ENCODE data around the gene TDRD6. TPM values are rescaled to one million over a fixed set of nuclear protein-coding genes. Genes with fewer than 3 reads are reported as not detected.

TDRD6 gene
- under 0.01 TPM in 1 of 2 replicates, not detected in the other for total RNA-seq

GRCh38 chr6:46687619-46688097, at the start of gene TDRD6:
Gene TDRD6, plus strand, starts transcription at chr6:46687885. Its CDS starts 244 bp downstream, at chr6:46688129.

GRCh38 chr6:46652603-46653438, 34.9 kb upstream of the TDRD6 start, which contains the start of the genes CYP39A1 and SLC25A27:
Gene CYP39A1, minus strand, starts transcription at chr6:46652818. Its CDS starts 236 bp downstream, at chr6:46652582.
Gene SLC25A27, plus strand, starts transcription at chr6:46652975. Its CDS starts 218 bp downstream, at chr6:46653193.

GRCh38 chr6:46734867-46735719, 47.4 kb downstream of the TDRD6 start, which contains the start of gene PLA2G7:
Gene PLA2G7, minus strand, starts transcription at chr6:46735375. Its CDS starts 12,484 bp downstream, at chr6:46722891.

GRCh38 chr6:46746696-46747095, 59.0 kb downstream of the TDRD6 start, which contains the start of gene ANKRD66:
Gene ANKRD66, plus strand, starts transcription at chr6:46746933. Its CDS starts 5,016 bp downstream, at chr6:46751949.

Other genes starting within 250 kb of the TDRD6 start
- 0.10 and 0.37 TPM in 2 replicates for gene RCAN2, start 196.4 kb upstream of the TDRD6 start, total RNA-seq
- gene CYP39A1, start 35.1 kb upstream of the TDRD6 start, total RNA-seq, result 0.05 and 0.19 TPM in 2 replicates
- gene SLC25A27, start 34.9 kb upstream of the TDRD6 start, total RNA-seq, result 0.73 and 1.7 TPM in 2 replicates
- not detected in 2 replicates for gene PLA2G7, start 47.5 kb downstream of the TDRD6 start, total RNA-seq
- not detected in 2 replicates for gene ANKRD66, start 59.0 kb downstream of the TDRD6 start, total RNA-seq
- not detected in 2 replicates for gene MEP1A, start 105.5 kb downstream of the TDRD6 start, total RNA-seq
- 3.8 and 5.1 TPM in 2 replicates for gene ADGRF5, start 234.1 kb downstream of the TDRD6 start, total RNA-seq

Data from cardiac ventricle fibroblast (primary cell).